ENCODE data around the gene ASB2. TPM values are rescaled to one million over a fixed set of nuclear protein-coding genes. Genes with fewer than 3 reads are reported as not detected.

The ASB2 gene
- polyA plus RNA-seq, 1 of the 3 experiments (the other 2 are of a cell fraction) = 0.15 TPM

- no peak for TF ChIP-seq NFIC (IDR thresholded peaks at IDR 0.05; ENCODE audit: borderline replicate concordance)
- no peak for TF ChIP-seq NRF1 (IDR thresholded peaks at IDR 0.05; ENCODE audit: low read depth, low read length)
- TF ChIP-seq CHD2 (IDR thresholded peaks at IDR 0.05; ENCODE audit: low read length, partially characterized antibody) = no peak
- no peak for TF ChIP-seq GATA2 (CRISPR knock-in tag; IDR thresholded peaks at IDR 0.05)
- no peak for TF ChIP-seq POLR2AphosphoS5 (IDR thresholded peaks at IDR 0.05; ENCODE audit: low read depth, low read length)
- no peak for TF ChIP-seq REST (IDR thresholded peaks at IDR 0.05; ENCODE audit: low read depth, low read length)
- TF ChIP-seq FOXJ3 (CRISPR knock-in tag; IDR thresholded peaks at IDR 0.05) = no peak
- no peak for TF ChIP-seq PBX3 (IDR thresholded peaks at IDR 0.05)
- no peak for TF ChIP-seq EZH2phosphoT487 (IDR thresholded peaks at IDR 0.05; ENCODE audit: borderline replicate concordance, low read depth)
- TF ChIP-seq SMC3 (IDR thresholded peaks at IDR 0.05; ENCODE audit: low read depth, low read length) = no peak
- TF ChIP-seq, protein P1, sequence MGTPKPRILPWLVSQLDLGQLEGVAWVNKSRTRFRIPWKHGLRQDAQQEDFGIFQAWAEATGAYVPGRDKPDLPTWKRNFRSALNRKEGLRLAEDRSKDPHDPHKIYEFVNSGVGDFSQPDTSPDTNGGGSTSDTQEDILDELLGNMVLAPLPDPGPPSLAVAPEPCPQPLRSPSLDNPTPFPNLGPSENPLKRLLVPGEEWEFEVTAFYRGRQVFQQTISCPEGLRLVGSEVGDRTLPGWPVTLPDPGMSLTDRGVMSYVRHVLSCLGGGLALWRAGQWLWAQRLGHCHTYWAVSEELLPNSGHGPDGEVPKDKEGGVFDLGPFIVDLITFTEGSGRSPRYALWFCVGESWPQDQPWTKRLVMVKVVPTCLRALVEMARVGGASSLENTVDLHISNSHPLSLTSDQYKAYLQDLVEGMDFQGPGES (IDR thresholded peaks at IDR 0.05; ENCODE audit: low read depth, low read length) = no peak
- TF ChIP-seq USF1 (IDR thresholded peaks at IDR 0.05; ENCODE audit: borderline replicate concordance, low read depth) = no peak
- no peak for TF ChIP-seq FOXM1 (IDR thresholded peaks at IDR 0.05; ENCODE audit: low read depth)
- no peak for TF ChIP-seq RAD21 (IDR thresholded peaks at IDR 0.05; ENCODE audit: low read length)
- no peak for TF ChIP-seq MXI1 (IDR thresholded peaks at IDR 0.05; ENCODE audit: low read depth, low read length)
- no peak for TF ChIP-seq RFX5 (IDR thresholded peaks at IDR 0.05; ENCODE audit: low read length)
- TF ChIP-seq MAX (IDR thresholded peaks at IDR 0.05; ENCODE audit: low read depth) = no peak
- TF ChIP-seq ELF1 (IDR thresholded peaks at IDR 0.05) = no peak
- Histone ChIP-seq H3K9me3 (no peaks in the 10 kb centered on the region), H3K27me3 (ENCODE audit: insufficient read depth) (no peaks in the 10 kb centered on the region), H3K4me3 (ENCODE audit: low read depth in 2 of 2, low read length in 1 of 2) (no peak overlapping the region), H3K9ac (no peak overlapping the region), H3F3A (replicated peaks; ENCODE audit: insufficient read depth) (no peaks in the 10 kb centered on the region), H3K79me2 (ENCODE audit: insufficient read depth) (no peaks in the 10 kb centered on the region), H3K27ac (ENCODE audit: low read depth in 2 of 2, low read length in 1 of 2) (no peak overlapping the region), H3K36me3 (replicated peaks in 1 of 2; ENCODE audit: control insufficient read depth in 1 of 2, insufficient read depth in 2 of 2, low read length in 1 of 2) (no peaks in the 10 kb centered on the region), H2AFZ (ENCODE audit: low read depth) (no peak overlapping the region), H3K9me2 (no peaks in the 10 kb centered on the region), H3K4me2 (no peak overlapping the region), H4K20me1 (ENCODE audit: insufficient read depth) (no peaks in the 10 kb centered on the region), H3K4me1 (ENCODE audit: control insufficient read depth in 1 of 2, insufficient read depth in 2 of 2, low read depth in 1 of 2, low read length in 1 of 2) (peaks cover 0 to 16% of the 10 kb centered on the region in 2 experiments; a peak in 2 of 4 replicates)
- 58% methylated on average over 6 of the region's 6 CpGs for WGBS (ENCODE audit: low lambda C conversion rate)
- POLR2A ChIA-PET = no interaction called here
- no peak for DNase-seq
- CTCF ChIA-PET = interaction anchor here (0.7 to 22.1 kb wide), 2 partner anchors 110 to 248 kb away, joined by 3 to 349 read pairs; no protein-coding TSS in a partner anchor
Observed at GRCh38 chr14:93901813-93902212, 74.6 kb downstream of the ASB2 start.

All from SK-N-SH (cell line).